Mononuclear cell (primary cell): ENCODE results near the gene IRGQ. TPM values are rescaled to one million over a fixed set of nuclear protein-coding genes. Genes with fewer than 3 reads are reported as not detected.
"Not testable (repeated sequence)": the region's sequence is repeated elsewhere in the genome, so short reads cannot be mapped to it uniquely, and the experiment has no call there.

ENCODE experiments used
- H3K27me3 ChIP-seq: 2 replicates; pipeline ENCODE4 v1.6.0; 2011; ENCODE audit warnings: low read length, control low read depth; ENCODE audit not compliant: insufficient read depth
- H3K4me1 ChIP-seq: 2 replicates; pipeline ENCODE4 v1.5.1; 2011; ENCODE audit warnings: mild to moderate bottlenecking, low read length, control low read depth; ENCODE audit not compliant: insufficient read depth
- H3K4me3 ChIP-seq: 2 replicates; pipeline ENCODE4 v1.5.1; 2011; ENCODE audit warnings: mild to moderate bottlenecking, low read length, moderate library complexity
- H3K9me3 ChIP-seq: 2 replicates; pipeline ENCODE4 v1.5.1; 2011; ENCODE audit warnings: low read depth, mild to moderate bottlenecking, control low read depth, low read length
- total RNA-seq: library from RNA; depleted of rRNA; stranded (reverse); fragments of >200 nt; gene quantifications from one replicate; pipeline ENCODE4 v1.2.3, GENCODE V29; 2012

The IRGQ gene
- total RNA-seq, 1 donor, result 19.5 TPM

DNA sequence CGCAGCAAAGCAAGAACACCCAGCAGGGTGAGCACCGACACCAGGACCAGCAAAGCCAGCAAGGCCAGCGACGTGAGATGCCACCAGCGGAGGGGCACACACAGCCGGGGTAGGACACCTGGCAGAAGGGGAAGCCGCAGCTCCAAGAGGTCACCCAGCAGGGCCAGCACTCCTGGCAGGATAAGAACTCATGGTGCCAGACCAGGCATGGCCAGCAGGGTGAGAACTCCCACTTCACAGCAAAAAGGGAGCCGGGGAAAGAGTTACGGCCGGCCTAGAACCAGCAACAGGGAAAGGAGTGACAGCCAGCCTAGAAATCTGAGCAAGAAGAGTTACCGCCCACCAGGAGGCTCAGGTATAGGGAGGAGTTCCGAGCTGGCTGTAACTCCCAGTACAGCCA is 16.4 kb upstream of the IRGQ start:
- Histone ChIP-seq H3K4me3 (no peak overlapping the region), H3K27me3 (no peaks in the 10 kb centered on the region), H3K9me3 (no peaks in the 10 kb centered on the region), H3K4me1 (no peaks in the 10 kb centered on the region)

DNA sequence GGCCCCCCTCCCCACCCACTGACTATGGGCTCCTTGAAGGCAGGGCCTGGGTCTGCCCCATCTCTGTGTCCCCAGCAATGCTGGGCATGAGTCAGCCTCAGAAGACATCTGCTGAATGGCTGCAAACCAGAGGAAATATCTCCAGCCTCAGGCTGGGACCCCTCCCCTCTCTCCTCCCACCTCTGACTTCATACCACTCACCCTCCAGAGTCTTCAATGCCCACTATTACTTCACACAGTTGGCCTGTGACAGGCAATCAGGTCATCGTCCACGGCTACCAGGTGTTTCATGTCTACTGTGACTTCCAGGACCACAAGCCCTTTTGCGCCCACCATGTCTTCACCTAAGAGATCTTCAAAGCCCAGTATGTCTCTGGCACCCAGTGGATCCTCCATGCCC is 15.9 kb upstream of the IRGQ start, which contains the start of gene SRRM5:
Gene SRRM5, plus strand, starts transcription at position 301 of the 400 bp plus-strand sequence. Its CDS starts 34 bp downstream, at position 335.
- no peaks in the 10 kb centered on the region for H3K27me3 ChIP-seq
- H3K9me3 ChIP-seq, result no peaks in the 10 kb centered on the region
- H3K4me3 ChIP-seq, result no peak within 1 kb of the TSS

DNA sequence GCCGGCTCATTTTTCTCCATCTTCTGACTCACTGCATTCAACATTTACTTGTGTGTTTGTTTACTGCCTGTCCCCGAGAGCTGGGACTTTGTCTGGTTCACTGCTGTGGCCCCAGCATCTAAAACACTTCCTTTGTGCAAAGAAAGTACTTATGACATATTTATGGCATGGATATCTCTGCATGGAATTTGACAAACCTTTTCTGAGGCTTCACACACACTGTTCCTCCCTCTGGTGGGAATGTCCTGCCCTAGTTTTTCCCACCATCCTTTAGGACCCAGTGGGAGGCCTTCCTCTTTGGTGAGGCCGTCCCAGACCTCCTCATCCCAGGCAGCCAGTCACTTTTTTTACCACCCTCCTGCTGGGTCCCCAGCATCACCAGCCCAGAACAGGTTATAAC is 14.6 kb upstream of the IRGQ start:
- no peaks in the 10 kb centered on the region for H3K4me1 ChIP-seq
- no peaks in the 10 kb centered on the region for H3K27me3 ChIP-seq
- no peaks in the 10 kb centered on the region for H3K9me3 ChIP-seq
- no peak overlapping the region for H3K4me3 ChIP-seq

More for the DNA sequence above, 15.9 kb upstream of the IRGQ start, which contains the start of gene SRRM5:
- H3K4me1 ChIP-seq, result no peaks in the 10 kb centered on the region

DNA sequence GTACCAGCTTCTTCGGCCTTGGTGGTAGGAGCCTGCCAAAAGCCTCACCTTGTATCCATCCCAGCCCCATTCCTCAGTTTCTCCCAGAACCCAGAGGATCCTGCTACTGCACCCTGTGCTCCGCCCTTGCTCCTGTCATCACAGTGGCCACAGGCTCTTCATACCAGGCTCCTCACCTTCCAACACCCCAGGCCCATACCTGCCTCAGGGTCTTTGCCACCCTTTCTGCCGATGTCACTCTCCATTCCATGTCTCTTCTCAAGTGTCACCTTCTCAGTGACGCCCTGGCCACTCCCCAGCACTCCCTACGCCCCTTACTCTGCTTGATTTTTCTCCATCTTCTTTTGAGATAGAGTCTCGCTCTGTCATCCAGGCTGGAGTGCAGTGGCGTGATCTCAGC is 13.9 kb upstream of the IRGQ start:
- no peaks in the 10 kb centered on the region for H3K27me3 ChIP-seq
- no peaks in the 10 kb centered on the region for H3K9me3 ChIP-seq
- no peaks in the 10 kb centered on the region for H3K4me1 ChIP-seq
- H3K4me3 ChIP-seq, result no peak overlapping the region

DNA sequence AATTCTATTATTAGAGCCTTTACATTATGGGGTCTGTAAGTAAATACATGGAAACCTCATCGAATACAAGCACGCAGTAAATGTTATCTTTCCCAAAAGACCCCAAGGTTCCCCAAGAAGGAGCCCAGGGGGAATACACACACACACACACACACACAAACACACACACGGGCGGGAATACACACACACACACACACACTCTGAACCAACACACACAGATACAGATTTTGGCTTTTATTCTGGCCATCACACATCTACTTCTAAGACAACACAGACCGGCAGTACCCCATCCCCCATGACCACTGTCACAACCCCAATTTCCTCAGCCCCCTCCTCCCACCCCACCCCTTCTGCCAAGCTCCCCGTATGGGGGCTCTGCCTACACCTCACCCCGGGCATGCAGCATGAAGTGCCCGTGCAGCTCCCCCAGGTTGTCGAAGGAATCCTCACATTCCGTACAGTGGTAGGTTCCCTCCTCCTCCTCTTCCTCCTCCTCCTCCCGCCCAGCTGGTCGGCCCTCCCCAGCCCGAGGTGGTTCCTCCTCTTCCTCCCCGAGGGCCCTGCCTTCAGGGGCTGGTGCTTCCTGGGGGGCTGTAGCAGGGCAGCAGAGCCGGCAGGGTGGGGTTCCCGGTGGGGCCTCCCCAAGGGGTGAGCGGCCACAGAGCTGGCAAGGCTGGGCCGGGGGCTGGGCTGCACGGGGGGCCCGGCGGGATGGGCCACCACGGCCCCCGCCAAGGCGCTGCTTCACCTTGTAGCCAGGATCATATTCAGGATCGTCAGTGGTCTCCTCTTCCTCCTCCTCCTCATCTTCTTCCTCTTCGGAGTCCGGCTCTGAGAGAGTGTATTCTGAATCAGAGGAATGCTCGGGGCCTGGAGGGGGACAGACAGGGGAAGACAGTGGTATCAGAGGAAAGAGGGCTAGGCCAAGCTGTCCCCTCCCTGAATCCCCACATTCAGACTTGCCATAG is 11.6 kb upstream of the IRGQ start:
- Histone ChIP-seq H3K4me1 (no peaks in the 10 kb centered on the region), H3K9me3 (no peaks in the 10 kb centered on the region), H3K27me3 (no peaks in the 10 kb centered on the region), H3K4me3 (no peak overlapping the region)

DNA sequence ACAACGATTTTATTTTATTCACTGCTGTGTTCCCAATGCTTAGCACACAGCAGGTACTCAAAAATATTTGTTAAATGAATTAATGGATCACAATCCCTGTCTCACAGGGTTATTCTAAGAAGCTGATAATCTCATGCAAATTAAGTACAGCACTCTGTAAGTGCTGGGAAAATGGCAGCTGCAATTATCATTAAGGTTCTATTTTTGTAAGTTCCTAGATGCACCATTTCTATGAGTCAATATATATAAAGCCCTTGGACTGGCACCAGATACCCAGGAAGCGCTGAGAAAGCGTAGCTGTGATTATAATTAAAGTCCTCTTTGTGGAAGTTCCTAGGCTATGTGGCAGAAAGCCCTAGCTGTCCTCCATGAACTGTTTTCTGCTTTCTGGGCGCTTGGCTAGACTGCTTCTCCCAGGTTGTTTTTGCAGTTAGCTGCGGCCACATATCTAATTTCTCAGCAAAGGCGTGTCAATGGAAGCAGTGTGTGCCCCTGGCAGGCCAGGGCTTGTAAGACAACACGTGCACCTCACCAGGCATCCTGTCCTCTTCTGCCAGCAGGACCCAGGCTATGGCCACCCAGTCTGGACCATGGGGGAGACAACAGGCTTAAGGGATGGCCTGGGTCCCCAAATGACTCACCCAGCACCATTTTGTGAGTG is 10.8 kb upstream of the IRGQ start:
- Histone ChIP-seq H3K4me3 (no peak overlapping the region), H3K4me1 (no peaks in the 10 kb centered on the region), H3K27me3 (no peaks in the 10 kb centered on the region), H3K9me3 (no peaks in the 10 kb centered on the region)

DNA sequence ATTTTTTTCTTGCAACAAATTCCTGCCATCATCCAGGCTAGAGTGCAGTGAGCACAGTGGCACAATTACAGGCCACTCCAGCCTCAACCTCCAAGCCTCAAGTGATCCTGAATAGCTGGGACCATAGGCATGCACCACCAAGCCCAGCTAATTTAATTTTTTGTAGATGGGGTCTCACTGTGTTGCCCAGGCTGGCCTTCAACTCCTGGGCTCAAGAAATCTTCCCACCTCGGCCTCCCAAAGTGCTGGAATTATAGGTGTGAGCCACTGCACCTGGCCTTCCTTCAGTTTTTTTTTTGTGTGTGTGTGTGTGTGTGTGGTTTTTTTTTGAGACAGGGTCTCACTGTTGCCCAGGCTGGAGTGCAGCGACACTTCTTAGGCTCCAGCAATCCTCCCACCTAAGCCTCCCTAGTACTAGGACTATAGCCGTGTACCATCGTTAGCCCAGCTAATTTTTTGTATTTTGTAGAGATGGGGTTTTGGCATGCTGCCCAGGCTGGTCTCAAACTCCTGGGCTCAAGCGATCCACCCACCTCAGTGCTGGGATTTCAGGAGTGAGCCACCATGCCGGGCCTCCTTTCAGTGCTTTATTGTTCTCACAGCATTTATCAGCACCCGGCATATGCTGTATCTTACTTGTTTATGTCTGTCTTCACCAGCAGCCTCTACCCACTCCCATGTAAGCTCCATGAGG is 10.1 kb upstream of the IRGQ start:
- H3K4me1 ChIP-seq, result no peaks in the 10 kb centered on the region
- no peaks in the 10 kb centered on the region for H3K9me3 ChIP-seq
- H3K27me3 ChIP-seq, result no peaks in the 10 kb centered on the region
- H3K4me3 ChIP-seq, result no peak overlapping the region

DNA sequence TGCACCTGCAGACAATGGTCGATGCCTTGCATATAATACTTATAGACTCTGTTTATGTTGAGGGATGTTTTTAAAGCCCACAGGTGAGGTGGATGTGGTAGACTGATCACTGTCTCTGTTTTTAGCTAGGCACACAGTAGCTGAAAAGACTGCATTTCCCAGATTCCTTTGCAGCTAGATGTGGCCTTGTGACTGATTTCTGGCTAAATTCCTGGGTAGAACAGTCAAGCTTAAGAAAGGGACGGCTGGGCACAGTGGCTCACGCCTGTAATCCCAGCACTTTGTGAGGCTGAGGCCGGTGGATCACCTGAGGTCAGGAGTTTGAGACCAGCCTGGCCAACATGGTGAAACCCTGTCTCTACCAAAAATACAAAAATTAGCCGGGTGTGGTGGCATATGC is 4.4 kb upstream of the IRGQ start:
- H3K4me3 ChIP-seq, H3K27me3 ChIP-seq, H3K9me3 ChIP-seq: not testable (repeated sequence)
- H3K4me1 ChIP-seq, result peaks cover 28% of the 10 kb centered on the region

DNA sequence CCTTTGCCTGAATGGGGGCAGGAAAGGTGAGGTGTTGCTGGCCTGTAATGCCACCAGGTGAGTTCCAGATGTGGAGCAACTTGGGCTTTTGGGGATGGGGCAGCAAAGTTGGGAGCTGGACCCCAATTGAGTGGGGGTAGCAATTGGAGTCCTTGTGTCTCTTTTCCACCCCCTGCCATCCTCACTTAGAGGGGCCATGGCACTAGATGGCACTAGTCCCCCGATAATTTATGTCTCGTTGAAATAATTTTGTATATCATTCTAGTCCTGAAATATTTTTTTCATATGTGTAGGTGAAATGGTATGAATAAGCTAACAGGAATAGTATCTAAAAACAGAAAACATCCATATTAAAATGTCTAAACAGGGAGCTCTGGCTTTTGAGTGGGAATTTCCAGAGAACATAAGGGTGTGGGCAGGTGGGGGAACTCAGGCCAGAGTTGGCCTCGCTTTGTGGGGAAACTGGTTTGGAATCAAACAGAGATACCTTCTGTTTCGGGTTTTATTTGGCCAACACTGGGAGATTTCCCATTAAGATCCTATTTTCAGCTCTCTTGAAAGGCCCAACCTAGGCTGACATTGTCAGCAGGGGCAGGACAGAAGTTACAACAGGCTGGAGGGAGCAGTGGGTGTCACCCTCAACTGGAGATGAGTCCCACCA is 3.8 kb upstream of the IRGQ start:
- H3K4me3 ChIP-seq, result no peak overlapping the region
- H3K4me1 ChIP-seq, result peaks cover 33% of the 10 kb centered on the region
- no peaks in the 10 kb centered on the region for H3K27me3 ChIP-seq
- H3K9me3 ChIP-seq, result no peaks in the 10 kb centered on the region

DNA sequence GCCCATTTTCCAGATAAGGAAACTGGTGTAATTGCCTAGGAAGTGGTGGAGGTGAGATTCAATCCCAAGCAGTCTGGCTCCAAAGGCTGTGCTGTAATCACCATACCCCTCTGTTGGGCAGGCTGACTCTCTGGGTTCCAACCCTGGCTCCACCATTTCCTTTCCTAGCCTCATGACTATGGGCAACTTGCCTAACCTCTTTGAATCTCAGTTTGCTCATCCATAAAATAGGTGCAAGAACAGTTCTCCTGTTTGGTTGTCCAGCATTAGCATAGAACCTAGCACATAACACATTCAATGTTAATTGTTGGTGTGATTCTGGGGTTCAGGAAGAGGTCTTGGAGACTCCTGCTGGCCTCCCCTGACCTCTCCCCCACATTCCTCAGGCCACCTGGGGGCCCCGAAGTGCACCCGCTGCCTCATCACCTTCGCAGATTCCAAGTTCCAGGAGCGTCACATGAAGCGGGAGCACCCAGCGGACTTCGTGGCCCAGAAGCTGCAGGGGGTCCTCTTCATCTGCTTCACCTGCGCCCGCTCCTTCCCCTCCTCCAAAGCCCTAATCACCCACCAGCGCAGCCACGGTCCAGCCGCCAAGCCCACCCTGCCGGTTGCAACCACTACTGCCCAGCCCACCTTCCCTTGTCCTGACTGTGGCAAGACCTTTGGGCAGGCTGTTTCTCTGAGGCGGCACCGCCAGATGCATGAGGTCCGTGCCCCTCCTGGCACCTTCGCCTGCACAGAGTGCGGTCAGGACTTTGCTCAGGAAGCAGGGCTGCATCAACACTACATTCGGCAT is 2.7 kb upstream of the IRGQ start:
- H3K27me3 ChIP-seq, result no peaks in the 10 kb centered on the region
- peaks cover 43% of the 10 kb centered on the region for H3K4me1 ChIP-seq
- no peak overlapping the region for H3K4me3 ChIP-seq
- H3K9me3 ChIP-seq, result no peaks in the 10 kb centered on the region

DNA sequence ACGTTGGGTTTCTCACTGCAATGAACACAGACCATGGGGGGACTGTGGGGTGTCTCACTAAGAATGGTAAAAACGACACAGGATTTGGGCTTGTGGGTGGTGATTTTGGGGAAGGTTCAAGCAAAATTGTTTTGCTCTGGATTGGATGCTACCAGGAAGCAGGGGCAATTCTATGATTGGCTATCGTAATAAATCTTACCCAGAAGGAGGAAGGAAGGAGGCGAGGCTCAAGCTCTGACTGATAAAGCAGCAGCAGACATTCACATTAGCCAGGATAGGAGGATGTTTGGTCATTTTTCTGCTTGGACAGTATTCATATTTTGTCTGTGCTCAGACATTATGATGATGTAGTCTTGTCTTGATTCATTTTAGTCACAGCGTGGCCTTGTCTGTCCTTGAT is 1.9 kb upstream of the IRGQ start:
- Histone ChIP-seq H3K27me3 (no peaks in the 10 kb centered on the region), H3K4me1 (peaks cover 43% of the 10 kb centered on the region), H3K9me3 (no peaks in the 10 kb centered on the region), H3K4me3 (no peak overlapping the region)

DNA sequence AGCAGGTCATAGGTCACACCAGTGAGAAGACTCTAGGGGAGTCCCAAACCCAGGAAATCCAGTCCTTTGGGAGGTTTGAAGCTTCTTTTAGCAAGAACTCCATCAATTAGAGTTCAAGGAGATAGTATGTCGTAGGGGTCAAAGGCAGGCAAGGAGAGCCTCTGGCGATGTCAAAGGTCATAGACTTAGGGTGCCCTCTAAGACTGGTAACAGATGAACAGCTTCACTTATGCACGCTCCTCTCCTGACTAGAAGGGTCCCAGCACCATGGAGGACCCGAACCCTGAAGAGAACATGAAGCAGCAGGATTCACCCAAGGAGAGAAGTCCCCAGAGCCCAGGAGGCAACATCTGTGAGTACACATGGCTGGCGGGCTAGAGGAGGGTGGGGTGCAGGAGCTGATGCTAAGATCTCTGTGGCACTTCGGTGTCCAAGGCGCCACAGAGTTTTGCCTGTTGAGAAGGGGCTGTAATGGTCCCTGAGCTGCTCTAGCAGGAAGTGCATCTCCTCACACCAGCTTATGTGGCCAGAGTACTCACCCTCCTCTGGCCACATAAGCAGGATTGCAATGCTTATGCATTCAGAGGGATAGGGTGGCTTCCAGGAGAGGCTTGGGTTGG is 1.0 kb upstream of the IRGQ start:
- Histone ChIP-seq H3K27me3 (no peaks in the 10 kb centered on the region), H3K4me1 (peaks cover 43% of the 10 kb centered on the region), H3K9me3 (no peaks in the 10 kb centered on the region), H3K4me3 (peak overlapping the region; percentile 89)

DNA sequence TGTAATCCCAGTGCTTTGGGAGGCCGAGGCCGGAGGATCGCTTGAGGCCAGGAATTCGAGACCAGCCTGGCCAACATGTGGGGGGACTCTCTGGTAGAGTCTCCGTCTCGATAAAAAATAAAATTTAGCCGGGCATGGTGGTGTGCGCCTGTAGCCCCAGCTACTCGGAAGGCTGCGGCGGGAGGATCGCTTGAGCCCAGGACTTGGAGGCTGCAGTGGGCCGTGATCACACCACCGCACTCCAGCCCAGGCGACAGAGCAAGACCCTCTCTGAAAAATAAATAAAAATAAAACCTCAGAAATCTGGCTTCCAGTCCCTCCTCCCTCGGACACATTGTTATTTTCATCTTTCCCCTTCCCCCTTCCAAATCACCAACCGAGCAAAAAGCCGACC is 332 bp downstream of the IRGQ start:
- Histone ChIP-seq H3K4me1 (peaks cover 43% of the 10 kb centered on the region), H3K9me3 (no peaks in the 10 kb centered on the region), H3K4me3 (peak overlapping the region; percentile 89), H3K27me3 (no peaks in the 10 kb centered on the region)
